Suprapubic skin (tissue), 4 donors: ENCODE data around the gene MPV17L. TPM values are rescaled to one million over a fixed set of nuclear protein-coding genes. Genes with fewer than 3 reads are reported as not detected.
"Not testable (repeated sequence)": the region's sequence is repeated elsewhere in the genome, so short reads cannot be mapped to it uniquely, and the experiment has no call there.

Experiments used
- DNase-seq, 2 donors: peaks; one replicate each; pipeline ENCODE4 v3.0.0-alpha.2; 2019; ENCODE audit warnings: low spot score in 2 of 2
- H3K27ac ChIP-seq: fragments of 200-600 bp; sonication (generic); one replicate; pipeline ENCODE4 v1.5.1; 2019
- H3K27me3 ChIP-seq: fragments of 200-600 bp; sonication (generic); one replicate; pipeline ENCODE4 v1.5.1; 2019
- H3K36me3 ChIP-seq: fragments of 200-600 bp; sonication (generic); one replicate; pipeline ENCODE4 v1.5.1; 2019
- H3K4me1 ChIP-seq: fragments of 200-600 bp; sonication (generic); one replicate; pipeline ENCODE4 v1.5.1; 2019
- H3K4me3 ChIP-seq: fragments of 200-600 bp; sonication (generic); one replicate; pipeline ENCODE4 v1.5.1; 2019; ENCODE audit warnings: mild to moderate bottlenecking
- H3K9me3 ChIP-seq: fragments of 200-600 bp; sonication (generic); one replicate; pipeline ENCODE4 v1.5.1; 2019
- CTCF ChIP-seq, 2 donors: fragments of 200-600 bp in 1 of 2; fragments of 450-650 bp in 1 of 2; sonication (generic) in 1 of 2; IDR thresholded peaks; one replicate each; pipeline ENCODE4 v1.5.1; 2016 to 2019; ENCODE audit warnings: antibody characterized with exemption in 2 of 2, mild to moderate bottlenecking in 1 of 2, moderate library complexity in 1 of 2
- EP300 ChIP-seq: sonication (generic); formaldehyde crosslinking; IDR thresholded peaks from one replicate; pipeline ENCODE4 v1.6.1; 2017; ENCODE audit warnings: antibody characterized with exemption
- POLR2A ChIP-seq, 2 donors: fragments of 450-650 bp; IDR thresholded peaks; one replicate each; pipeline ENCODE4 v1.6.1; 2017; ENCODE audit warnings: antibody characterized with exemption in 2 of 2, mild to moderate bottlenecking in 2 of 2, moderate library complexity in 2 of 2
- POLR2AphosphoS5 ChIP-seq, 3 donors: sonication (generic); formaldehyde crosslinking; IDR thresholded peaks; one replicate each; pipeline ENCODE4 v1.6.1; 2017; ENCODE audit warnings: antibody characterized with exemption in 3 of 3
- WGBS: methylation state at CpG from one replicate; pipeline ENCODE4 v1.1.5; 2018; 5-methylcytosine and 5-hydroxymethylcytosine counted together
- total RNA-seq, 4 donors: library from RNA; depleted of rRNA; stranded (reverse); fragments of >200 nt; gene quantifications; one replicate each; pipeline ENCODE4 v1.1.0, GENCODE V29; 2016

MPV17L gene
- total RNA-seq, 4 donors from 2014 or later, result 3.9 to 15.8 (median 11.0) TPM

GRCh38 chr16:15434425-15435215 is 39.1 kb downstream of the MPV17L start, which contains the start of gene BMERB1:
Gene BMERB1, plus strand, starts transcription at chr16:15434588. Its CDS starts 66 bp downstream, at chr16:15434654.
- TF ChIP-seq CTCF (IDR thresholded peaks at IDR 0.05), result no peak
- peak in 1 of 3 donors; percentile 51 for TF ChIP-seq POLR2AphosphoS5 (IDR thresholded peaks at IDR 0.05)
- no peak for TF ChIP-seq POLR2A (IDR thresholded peaks at IDR 0.05)
- TF ChIP-seq EP300, result no peak
- Histone ChIP-seq H3K4me3 (peak within 1 kb of the TSS; percentile 64), H3K27me3 (peaks cover 3% of the 10 kb centered on the region), H3K36me3 (no peaks in the 10 kb centered on the region), H3K4me1 (peaks cover 7% of the 10 kb centered on the region), H3K27ac (peak within 1 kb of the TSS; percentile 61), H3K9me3 (no peaks in the 10 kb centered on the region)
- DNase-seq, result peak; percentile 79 to 80
- WGBS, result under 1% methylated on average over 42 of the region's 63 CpGs

DNA sequence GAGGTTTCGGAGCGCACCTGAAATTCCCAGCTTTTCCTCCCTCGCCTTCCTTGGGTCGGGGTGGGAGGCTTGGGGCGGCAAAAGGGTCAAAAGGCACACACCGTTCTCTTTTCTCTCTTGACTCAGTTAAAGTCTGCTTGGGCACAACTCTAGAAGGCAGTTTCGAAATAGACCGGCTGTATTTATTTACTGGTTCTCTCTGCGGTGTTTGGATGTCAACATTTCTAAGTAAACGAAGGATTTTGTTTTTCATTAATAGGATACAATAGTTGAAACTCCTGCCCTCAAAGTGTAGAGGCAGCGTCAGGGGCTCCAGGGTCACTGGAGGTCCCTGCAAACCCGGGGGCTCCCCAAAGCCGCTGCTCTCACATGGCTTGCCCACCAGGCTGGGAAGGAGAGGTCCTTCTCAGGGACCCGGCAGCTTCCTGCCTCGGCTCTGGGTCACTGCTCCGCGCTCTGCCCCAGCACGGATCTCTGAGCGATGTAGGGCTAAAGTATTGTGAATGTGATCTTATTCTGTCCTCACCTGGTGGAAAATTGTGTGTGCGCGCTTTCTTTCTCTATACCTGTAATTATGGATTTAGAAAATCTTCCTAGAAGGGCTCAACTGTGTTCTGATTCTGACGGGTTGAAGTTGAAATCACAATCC is 39.8 kb downstream of the MPV17L start:
- no peak for TF ChIP-seq POLR2AphosphoS5 (IDR thresholded peaks at IDR 0.05)
- no peak for TF ChIP-seq CTCF (IDR thresholded peaks at IDR 0.05)
- TF ChIP-seq EP300, result no peak
- no peak for TF ChIP-seq POLR2A (IDR thresholded peaks at IDR 0.05)
- Histone ChIP-seq H3K4me1 (peaks cover 7% of the 10 kb centered on the region), H3K27me3 (peaks cover 3% of the 10 kb centered on the region), H3K4me3 (peak overlapping the region; percentile 64), H3K36me3 (no peaks in the 10 kb centered on the region), H3K27ac (peak overlapping the region; percentile 61), H3K9me3 (no peaks in the 10 kb centered on the region)
- 16% methylated on average over 22 of the region's 22 CpGs for WGBS
- no peak for DNase-seq

DNA sequence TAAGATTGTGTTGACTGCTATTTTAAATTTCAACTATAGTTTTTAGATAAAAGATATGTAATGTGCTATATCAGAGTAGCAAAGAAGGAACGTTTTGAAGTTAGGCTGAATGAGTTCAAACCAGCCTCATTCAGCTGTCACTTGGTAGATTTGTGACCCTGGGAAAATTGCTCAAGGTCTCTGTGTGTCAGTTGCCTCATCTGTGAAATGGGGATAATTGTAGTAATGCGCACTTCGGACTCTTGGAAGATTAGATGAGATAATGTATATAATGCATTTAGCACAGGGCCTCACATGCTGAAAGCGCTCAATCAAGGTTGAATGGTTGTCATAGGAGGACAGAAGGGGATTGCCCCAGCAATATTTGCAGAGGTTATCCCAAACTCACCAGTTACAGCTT is 43.5 kb downstream of the MPV17L start:
- no peaks in the 10 kb centered on the region for H3K9me3 ChIP-seq
- no peak for DNase-seq
- no peak overlapping the region for H3K4me3 ChIP-seq
- H3K27ac ChIP-seq, result no peak overlapping the region
- no peaks in the 10 kb centered on the region for H3K36me3 ChIP-seq
- WGBS, result 85% methylated on average over 4 of the region's 4 CpGs
- peaks cover 2% of the 10 kb centered on the region for H3K27me3 ChIP-seq
- peaks cover 10% of the 10 kb centered on the region for H3K4me1 ChIP-seq
- TF ChIP-seq EP300 (no peak), POLR2AphosphoS5 (IDR thresholded peaks at IDR 0.05) (no peak)

- no peak overlapping the region for H3K4me3 ChIP-seq
- H3K9me3 ChIP-seq, result no peaks in the 10 kb centered on the region
- DNase-seq, result no peak
- no peaks in the 10 kb centered on the region for H3K27me3 ChIP-seq
- H3K27ac ChIP-seq, result no peak overlapping the region
- peaks cover 10% of the 10 kb centered on the region for H3K4me1 ChIP-seq
- WGBS, result 92% methylated on average over 4 of the region's 4 CpGs
- TF ChIP-seq POLR2AphosphoS5 (IDR thresholded peaks at IDR 0.05), result no peak
- no peak for TF ChIP-seq CTCF (IDR thresholded peaks at IDR 0.05)
- TF ChIP-seq POLR2A (IDR thresholded peaks at IDR 0.05), result no peak
- TF ChIP-seq EP300, result no peak
- H3K36me3 ChIP-seq, result no peaks in the 10 kb centered on the region
Observed at GRCh38 chr16:15439521-15439920, 44.0 kb downstream of the MPV17L start.

DNA sequence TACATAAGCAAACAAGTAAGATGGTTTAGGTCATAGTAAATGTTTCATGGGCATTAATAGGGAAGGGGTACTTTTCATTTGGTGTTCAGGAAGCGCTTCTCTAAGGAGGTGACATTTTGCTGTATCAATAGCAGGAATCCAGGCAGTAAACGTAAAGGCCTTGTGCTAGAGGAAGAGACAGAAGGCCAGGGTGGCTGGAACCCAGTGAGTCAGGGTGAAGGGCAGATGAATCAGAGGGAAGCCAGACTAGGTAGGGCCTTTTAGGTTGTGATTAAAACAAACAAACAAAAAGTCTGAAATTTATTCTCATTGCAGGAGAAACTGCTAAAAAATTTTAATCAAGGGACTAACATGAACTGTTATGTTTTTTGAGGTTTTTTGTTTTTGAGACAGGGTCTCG is 45.3 kb downstream of the MPV17L start:
- H3K27me3 ChIP-seq, result no peaks in the 10 kb centered on the region
- H3K4me3 ChIP-seq, result no peak overlapping the region
- no peak overlapping the region for H3K27ac ChIP-seq
- DNase-seq, result no peak
- peaks cover 3% of the 10 kb centered on the region for H3K4me1 ChIP-seq
- 88% methylated on average over 3 of the region's 3 CpGs for WGBS
- H3K9me3 ChIP-seq, result no peaks in the 10 kb centered on the region
- TF ChIP-seq POLR2A (IDR thresholded peaks at IDR 0.05) (no peak), CTCF (IDR thresholded peaks at IDR 0.05) (no peak), EP300 (no peak)
- no peaks in the 10 kb centered on the region for H3K36me3 ChIP-seq

- not testable (repeated sequence) for H3K4me3 ChIP-seq, DNase-seq, H3K27me3 ChIP-seq, H3K27ac ChIP-seq, H3K4me1 ChIP-seq, H3K36me3 ChIP-seq, H3K9me3 ChIP-seq
- 93% methylated on average over 5 of the region's 5 CpGs for WGBS
Observed at GRCh38 chr16:15442140-15442539, 46.6 kb downstream of the MPV17L start.
